Thyroid gland (tissue), 4 donors: ENCODE data around the gene BTBD9.

Experiments used
- POLR2A ChIP-seq, 2 donors: fragments of 450-650 bp; IDR thresholded peaks; one replicate each; pipeline ENCODE4 v1.6.1; 2017; ENCODE audit warnings: antibody characterized with exemption in 2 of 2, mild to moderate bottlenecking in 2 of 2, moderate library complexity in 1 of 2
- TF ChIP-seq, protein P1 (sequence below), 6 experiments: fragments of 200-600 bp in 3 of 6; fragments of 450-650 bp in 3 of 6; sonication (generic) in 3 of 6; IDR thresholded peaks; one replicate each; pipeline ENCODE4 v1.5.1; 2016 to 2019; ENCODE audit warnings: antibody characterized with exemption in 6 of 6, mild to moderate bottlenecking in 2 of 6, inconsistent platforms in 1 of 6, moderate library complexity in 1 of 6

- TF ChIP-seq, protein P1, sequence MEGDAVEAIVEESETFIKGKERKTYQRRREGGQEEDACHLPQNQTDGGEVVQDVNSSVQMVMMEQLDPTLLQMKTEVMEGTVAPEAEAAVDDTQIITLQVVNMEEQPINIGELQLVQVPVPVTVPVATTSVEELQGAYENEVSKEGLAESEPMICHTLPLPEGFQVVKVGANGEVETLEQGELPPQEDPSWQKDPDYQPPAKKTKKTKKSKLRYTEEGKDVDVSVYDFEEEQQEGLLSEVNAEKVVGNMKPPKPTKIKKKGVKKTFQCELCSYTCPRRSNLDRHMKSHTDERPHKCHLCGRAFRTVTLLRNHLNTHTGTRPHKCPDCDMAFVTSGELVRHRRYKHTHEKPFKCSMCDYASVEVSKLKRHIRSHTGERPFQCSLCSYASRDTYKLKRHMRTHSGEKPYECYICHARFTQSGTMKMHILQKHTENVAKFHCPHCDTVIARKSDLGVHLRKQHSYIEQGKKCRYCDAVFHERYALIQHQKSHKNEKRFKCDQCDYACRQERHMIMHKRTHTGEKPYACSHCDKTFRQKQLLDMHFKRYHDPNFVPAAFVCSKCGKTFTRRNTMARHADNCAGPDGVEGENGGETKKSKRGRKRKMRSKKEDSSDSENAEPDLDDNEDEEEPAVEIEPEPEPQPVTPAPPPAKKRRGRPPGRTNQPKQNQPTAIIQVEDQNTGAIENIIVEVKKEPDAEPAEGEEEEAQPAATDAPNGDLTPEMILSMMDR (IDR thresholded peaks at IDR 0.05), result no peak
- no peak for TF ChIP-seq POLR2A (IDR thresholded peaks at IDR 0.05)
Observed at GRCh38 chr6:38350942-38351341, 288.8 kb downstream of the BTBD9 start.
